ENCODE measurements around the gene ZDHHC21.

- TF ChIP-seq USF1 (IDR thresholded peaks at IDR 0.05): no peak
- TF ChIP-seq CEBPB (IDR thresholded peaks at IDR 0.05): no peak
- no peak for TF ChIP-seq NFIC (IDR thresholded peaks at IDR 0.05)
- no peak for TF ChIP-seq FOXM1 (IDR thresholded peaks at IDR 0.05; ENCODE audit: borderline replicate concordance, low read depth)
- no peak for TF ChIP-seq TCF12 (IDR thresholded peaks at IDR 0.05; ENCODE audit: low read depth)
- no peak for TF ChIP-seq RAD21 (IDR thresholded peaks at IDR 0.05; ENCODE audit: low read depth)
- no peak for TF ChIP-seq YY1 (IDR thresholded peaks at IDR 0.05; ENCODE audit: low read depth)
- TF ChIP-seq TEAD4 (IDR thresholded peaks at IDR 0.05): no peak
- no peak for TF ChIP-seq EGR1 (IDR thresholded peaks at IDR 0.05)
- no peak for TF ChIP-seq EP300 (IDR thresholded peaks at IDR 0.05; ENCODE audit: borderline replicate concordance)
- TF ChIP-seq CREB1 (IDR thresholded peaks at IDR 0.05; ENCODE audit: low read depth): no peak
- no peak for TF ChIP-seq REST (IDR thresholded peaks at IDR 0.05; ENCODE audit: low read depth)
- no peak for TF ChIP-seq TAF1 (IDR thresholded peaks at IDR 0.05; ENCODE audit: low read depth)
- no peak for TF ChIP-seq MAX (IDR thresholded peaks at IDR 0.05)
These were observed 38.3 kb downstream of the ZDHHC21 start for GRCh38 chr9:14654932-14655331.

Measured in Ishikawa (cell line).